HEK293 (cell line): ENCODE measurements around the gene ABCA1.

ENCODE experiments used
- HOXD13 ChIP-seq: sonication (generic); formaldehyde crosslinking; IDR thresholded peaks from 2 replicates; pipeline ENCODE4 v1.8.0; 2022; ENCODE audit warnings: missing genetic modification reagents, borderline replicate concordance
- ZBTB10 ChIP-seq: fragments of 450-650 bp; formaldehyde crosslinking; IDR thresholded peaks from 2 replicates; pipeline ENCODE4 v1.5.1; 2016; ENCODE audit warnings: missing biosample characterization, missing genetic modification characterization
- ZBTB11 ChIP-seq: fragments of 450-650 bp; formaldehyde crosslinking; conservative IDR thresholded peaks from 2 replicates; pipeline ENCODE4 v1.5.1; 2016; ENCODE audit warnings: low read depth, missing biosample characterization, missing genetic modification characterization
- ZNF274 ChIP-seq, 2 experiments: fragments of 200-500 bp in 1 of 2; fragments of 450-650 bp in 1 of 2; sonication (Bioruptor generic) in 1 of 2; formaldehyde crosslinking in 1 of 2; IDR thresholded peaks; 2 replicates each; pipeline versions ENCODE4 v1.5.1 to v1.6.1; 2014 to 2016; ENCODE audit warnings: borderline replicate concordance in 1 of 2, inconsistent platforms in 1 of 2, low read length in 1 of 2, missing biosample characterization in 1 of 2, missing genetic modification characterization in 1 of 2
- ZNF610 ChIP-seq: fragments of 450-650 bp; formaldehyde crosslinking; IDR thresholded peaks from 2 replicates; pipeline ENCODE4 v1.5.1; 2016; ENCODE audit warnings: missing biosample characterization, missing genetic modification characterization, borderline replicate concordance
- TF ChIP-seq, protein P1 (sequence below): fragments of 450-650 bp; formaldehyde crosslinking; IDR thresholded peaks from 2 replicates; pipeline ENCODE4 v1.5.1; 2016; ENCODE audit warnings: missing biosample characterization, missing genetic modification characterization
- TF ChIP-seq, protein P2 (sequence below): fragments of 450-650 bp; formaldehyde crosslinking; IDR thresholded peaks from 2 replicates; pipeline ENCODE4 v1.5.1; 2016; ENCODE audit warnings: missing biosample characterization, missing genetic modification characterization

DNA sequence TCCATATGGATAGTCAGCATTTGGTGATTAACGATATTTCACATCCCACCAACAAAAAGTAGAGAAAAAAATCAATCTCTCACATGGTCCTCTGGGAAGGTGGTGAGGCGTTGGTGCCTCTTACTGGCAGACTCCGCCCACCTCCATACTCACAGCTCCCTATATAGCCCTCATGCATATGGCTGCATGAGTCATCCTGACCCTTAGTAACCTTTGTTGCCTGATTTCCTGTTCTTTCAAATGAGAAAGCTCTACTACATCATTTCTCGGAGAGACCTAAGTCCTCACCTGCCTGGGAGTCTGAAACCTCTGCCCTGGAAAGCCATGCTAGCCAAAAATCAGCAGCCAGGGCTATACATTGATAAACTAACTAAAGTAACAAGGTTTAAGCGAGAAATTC, 33.3 kb upstream of the ABCA1 start:
- TF ChIP-seq, protein P1, sequence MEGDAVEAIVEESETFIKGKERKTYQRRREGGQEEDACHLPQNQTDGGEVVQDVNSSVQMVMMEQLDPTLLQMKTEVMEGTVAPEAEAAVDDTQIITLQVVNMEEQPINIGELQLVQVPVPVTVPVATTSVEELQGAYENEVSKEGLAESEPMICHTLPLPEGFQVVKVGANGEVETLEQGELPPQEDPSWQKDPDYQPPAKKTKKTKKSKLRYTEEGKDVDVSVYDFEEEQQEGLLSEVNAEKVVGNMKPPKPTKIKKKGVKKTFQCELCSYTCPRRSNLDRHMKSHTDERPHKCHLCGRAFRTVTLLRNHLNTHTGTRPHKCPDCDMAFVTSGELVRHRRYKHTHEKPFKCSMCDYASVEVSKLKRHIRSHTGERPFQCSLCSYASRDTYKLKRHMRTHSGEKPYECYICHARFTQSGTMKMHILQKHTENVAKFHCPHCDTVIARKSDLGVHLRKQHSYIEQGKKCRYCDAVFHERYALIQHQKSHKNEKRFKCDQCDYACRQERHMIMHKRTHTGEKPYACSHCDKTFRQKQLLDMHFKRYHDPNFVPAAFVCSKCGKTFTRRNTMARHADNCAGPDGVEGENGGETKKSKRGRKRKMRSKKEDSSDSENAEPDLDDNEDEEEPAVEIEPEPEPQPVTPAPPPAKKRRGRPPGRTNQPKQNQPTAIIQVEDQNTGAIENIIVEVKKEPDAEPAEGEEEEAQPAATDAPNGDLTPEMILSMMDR (tag by site-specific recombination) = no peak
- TF ChIP-seq ZNF610 (tag by site-specific recombination) (no peak), HOXD13 (CRISPR knock-in tag) (no peak), ZBTB11 (tag by site-specific recombination) (no peak), ZBTB10 (tag by site-specific recombination) (no peak), ZNF274 (IDR thresholded peaks at IDR 0.05; ENCODE audit: low read length) (no peak), ZNF274 (tag by site-specific recombination; IDR thresholded peaks at IDR 0.05; ENCODE audit: borderline replicate concordance) (no peak)
- TF ChIP-seq, protein P2, sequence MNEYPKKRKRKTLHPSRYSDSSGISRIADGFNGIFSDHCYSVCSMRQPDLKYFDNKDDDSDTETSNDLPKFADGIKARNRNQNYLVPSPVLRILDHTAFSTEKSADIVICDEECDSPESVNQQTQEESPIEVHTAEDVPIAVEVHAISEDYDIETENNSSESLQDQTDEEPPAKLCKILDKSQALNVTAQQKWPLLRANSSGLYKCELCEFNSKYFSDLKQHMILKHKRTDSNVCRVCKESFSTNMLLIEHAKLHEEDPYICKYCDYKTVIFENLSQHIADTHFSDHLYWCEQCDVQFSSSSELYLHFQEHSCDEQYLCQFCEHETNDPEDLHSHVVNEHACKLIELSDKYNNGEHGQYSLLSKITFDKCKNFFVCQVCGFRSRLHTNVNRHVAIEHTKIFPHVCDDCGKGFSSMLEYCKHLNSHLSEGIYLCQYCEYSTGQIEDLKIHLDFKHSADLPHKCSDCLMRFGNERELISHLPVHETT (tag by site-specific recombination) = no peak
